ENCODE results near the gene TMCO2. TPM values are rescaled to one million over a fixed set of nuclear protein-coding genes. Genes with fewer than 3 reads are reported as not detected.

TMCO2 gene
- total and polyA plus RNA-seq, 2 experiments from 2014 or later: 0.69 TPM; not detected in 1

GRCh38 chr1:40244138-40244744 is 3.5 kb upstream of the TMCO2 start:
- no peak overlapping the region for H3K4me2 ChIP-seq

DNA sequence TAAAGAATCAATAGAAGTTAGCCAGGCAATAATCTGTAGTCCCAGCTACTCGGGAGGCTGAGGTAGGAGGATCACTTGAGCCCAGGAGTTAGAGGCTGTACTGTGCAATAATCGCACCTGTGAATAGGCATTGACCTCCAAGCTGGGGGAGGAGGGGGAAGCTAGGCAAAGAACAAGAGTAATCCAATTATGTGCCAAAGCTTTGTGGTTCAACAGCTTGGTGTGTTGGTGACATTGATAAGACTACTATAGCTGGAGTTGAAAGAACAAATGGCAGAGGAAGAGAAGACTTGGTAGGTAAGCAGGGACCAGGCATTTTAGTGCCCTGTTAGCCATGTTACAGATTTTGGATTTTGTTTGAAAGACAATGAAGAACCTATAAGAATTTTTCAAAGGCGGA is 2.1 kb upstream of the TMCO2 start:
- 96% methylated on average over 3 of the region's 3 CpGs for WGBS (ENCODE audit: low lambda C conversion rate, missing lambda C conversion rate)
- Histone ChIP-seq H3K27me3 (no peaks in the 10 kb centered on the region), H3K79me2 (no peaks in the 10 kb centered on the region), H3K4me1 (ENCODE audit: insufficient read depth) (peaks cover 9% of the 10 kb centered on the region), H2AFZ (no peak overlapping the region), H3K36me3 (replicated peaks; ENCODE audit: insufficient read depth, low read depth) (no peaks in the 10 kb centered on the region), H3K9me2 (replicated peaks; ENCODE audit: insufficient read depth) (no peaks in the 10 kb centered on the region), H4K20me1 (ENCODE audit: insufficient read depth, poor library complexity, severe bottlenecking) (no peaks in the 10 kb centered on the region), H3K27ac (no peak overlapping the region), H3K4me2 (no peak overlapping the region), H3K4me3 (no peak overlapping the region), H3K9me3 (ENCODE audit: low read depth) (no peaks in the 10 kb centered on the region)
- no peak for DNase-seq (ENCODE audit: low spot score)
- TF ChIP-seq EZH2 (IDR thresholded peaks at IDR 0.05; ENCODE audit: borderline replicate concordance) (no peak), EZH2phosphoT487 (IDR thresholded peaks at IDR 0.05; ENCODE audit: low read depth, severe bottlenecking, unreplicated experiment) (no peak)
- TF ChIP-seq, protein P1, sequence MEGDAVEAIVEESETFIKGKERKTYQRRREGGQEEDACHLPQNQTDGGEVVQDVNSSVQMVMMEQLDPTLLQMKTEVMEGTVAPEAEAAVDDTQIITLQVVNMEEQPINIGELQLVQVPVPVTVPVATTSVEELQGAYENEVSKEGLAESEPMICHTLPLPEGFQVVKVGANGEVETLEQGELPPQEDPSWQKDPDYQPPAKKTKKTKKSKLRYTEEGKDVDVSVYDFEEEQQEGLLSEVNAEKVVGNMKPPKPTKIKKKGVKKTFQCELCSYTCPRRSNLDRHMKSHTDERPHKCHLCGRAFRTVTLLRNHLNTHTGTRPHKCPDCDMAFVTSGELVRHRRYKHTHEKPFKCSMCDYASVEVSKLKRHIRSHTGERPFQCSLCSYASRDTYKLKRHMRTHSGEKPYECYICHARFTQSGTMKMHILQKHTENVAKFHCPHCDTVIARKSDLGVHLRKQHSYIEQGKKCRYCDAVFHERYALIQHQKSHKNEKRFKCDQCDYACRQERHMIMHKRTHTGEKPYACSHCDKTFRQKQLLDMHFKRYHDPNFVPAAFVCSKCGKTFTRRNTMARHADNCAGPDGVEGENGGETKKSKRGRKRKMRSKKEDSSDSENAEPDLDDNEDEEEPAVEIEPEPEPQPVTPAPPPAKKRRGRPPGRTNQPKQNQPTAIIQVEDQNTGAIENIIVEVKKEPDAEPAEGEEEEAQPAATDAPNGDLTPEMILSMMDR (IDR thresholded peaks at IDR 0.05; ENCODE audit: poor library complexity): no peak

More at GRCh38 chr1:40244138-40244744, 3.5 kb upstream of the TMCO2 start:
- H3K27me3 ChIP-seq: no peaks in the 10 kb centered on the region
- no peaks in the 10 kb centered on the region for H3K36me3 ChIP-seq (replicated peaks; ENCODE audit: insufficient read depth, low read depth)
- no peaks in the 10 kb centered on the region for H3K79me2 ChIP-seq
- peaks cover 9% of the 10 kb centered on the region for H3K4me1 ChIP-seq (ENCODE audit: insufficient read depth)
- H3K4me3 ChIP-seq: no peak overlapping the region
- H3K9me2 ChIP-seq (replicated peaks; ENCODE audit: insufficient read depth): no peaks in the 10 kb centered on the region
- no peaks in the 10 kb centered on the region for H3K9me3 ChIP-seq (ENCODE audit: low read depth)
- TF ChIP-seq, protein P1 (IDR thresholded peaks at IDR 0.05; ENCODE audit: poor library complexity): no peak
- TF ChIP-seq EZH2 (IDR thresholded peaks at IDR 0.05; ENCODE audit: borderline replicate concordance): no peak
- no peak for TF ChIP-seq EZH2phosphoT487 (IDR thresholded peaks at IDR 0.05; ENCODE audit: low read depth, severe bottlenecking, unreplicated experiment)
- DNase-seq (ENCODE audit: low spot score): no peak
- H3K27ac ChIP-seq: no peak overlapping the region
- H4K20me1 ChIP-seq (ENCODE audit: insufficient read depth, poor library complexity, severe bottlenecking): no peaks in the 10 kb centered on the region
- 86% methylated on average over 4 of the region's 4 CpGs for WGBS (ENCODE audit: low lambda C conversion rate, missing lambda C conversion rate)
- H2AFZ ChIP-seq: no peak overlapping the region

- DNase-seq (ENCODE audit: low spot score): no peak
- no peaks in the 10 kb centered on the region for H3K9me3 ChIP-seq (ENCODE audit: low read depth)
- H2AFZ ChIP-seq: no peak overlapping the region
- no peaks in the 10 kb centered on the region for H3K79me2 ChIP-seq
- no peak overlapping the region for H3K4me3 ChIP-seq
- TF ChIP-seq EZH2 (IDR thresholded peaks at IDR 0.05; ENCODE audit: borderline replicate concordance) (no peak), EZH2phosphoT487 (IDR thresholded peaks at IDR 0.05; ENCODE audit: low read depth, severe bottlenecking, unreplicated experiment) (no peak)
- TF ChIP-seq, protein P1 (IDR thresholded peaks at IDR 0.05; ENCODE audit: poor library complexity): no peak
- peak overlapping the region; percentile 37 for H3K27ac ChIP-seq
- no peaks in the 10 kb centered on the region for H3K36me3 ChIP-seq (replicated peaks; ENCODE audit: insufficient read depth, low read depth)
- H3K27me3 ChIP-seq: no peaks in the 10 kb centered on the region
- H3K9me2 ChIP-seq (replicated peaks; ENCODE audit: insufficient read depth): no peaks in the 10 kb centered on the region
- peaks cover 9% of the 10 kb centered on the region for H3K4me1 ChIP-seq (ENCODE audit: insufficient read depth)
- no peak overlapping the region for H3K4me2 ChIP-seq
- no peaks in the 10 kb centered on the region for H4K20me1 ChIP-seq (ENCODE audit: insufficient read depth, poor library complexity, severe bottlenecking)
Measured at GRCh38 chr1:40248412-40248811, 675 bp downstream of the TMCO2 start.

Data from hepatocyte (in vitro differentiated cells).